H1 (cell line): Measurements from ENCODE around the gene HSD17B1. TPM values are rescaled to one million over a fixed set of nuclear protein-coding genes. Genes with fewer than 3 reads are reported as not detected.

ENCODE experiments used
- EZH2 ChIP-seq: fragments of 200-600 bp; sonication (generic); IDR thresholded peaks from 2 replicates; pipeline ENCODE4 v1.7.1; 2012; ENCODE audit warnings: low read depth, mild to moderate bottlenecking, moderate library complexity, low read length, inconsistent platforms; ENCODE audit not compliant: severe bottlenecking
- NANOG ChIP-seq: IDR thresholded peaks from 2 replicates; pipeline ENCODE4 v1.6.1; 2011; ENCODE audit warnings: low read length, low read depth, mild to moderate bottlenecking, inconsistent platforms; ENCODE audit not compliant: insufficient read depth, poor library complexity, severe bottlenecking
- polyA plus RNA-seq, 7 experiments: library from polyadenylated mRNA; depleted of rRNA in 3 of 7; stranded (reverse) in 5 of 7; unstranded in 2 of 7; fragments of >200 nt in 5 of 7; fragments of 200-250 nt in 2 of 7; gene quantifications; 1 replicate in 5 of 7; 2 replicates in 1 of 7; 4 replicates in 1 of 7; pipeline versions ENCODE4 v1.2.1 to v1.2.3, GENCODE V29; 2011 to 2013; ENCODE audit warnings: missing spikeins in 2 of 7, mixed read lengths in 2 of 7
- total RNA-seq: library from RNA; stranded (reverse); fragmentation: NEBNext Ultra II Directional; extraction: Animal tissue kit (Norgen Biotek cat#: 25700); gene quantifications from 2 replicates; pipeline ENCODE4 v1.2.1, GENCODE V29; 2021

HSD17B1 gene
- total and polyA plus RNA-seq, 2 of the 8 experiments (the other 6 are each of a cell fraction or from before 2014, with no cell fraction given): 0.88 to 1.0 TPM

DNA sequence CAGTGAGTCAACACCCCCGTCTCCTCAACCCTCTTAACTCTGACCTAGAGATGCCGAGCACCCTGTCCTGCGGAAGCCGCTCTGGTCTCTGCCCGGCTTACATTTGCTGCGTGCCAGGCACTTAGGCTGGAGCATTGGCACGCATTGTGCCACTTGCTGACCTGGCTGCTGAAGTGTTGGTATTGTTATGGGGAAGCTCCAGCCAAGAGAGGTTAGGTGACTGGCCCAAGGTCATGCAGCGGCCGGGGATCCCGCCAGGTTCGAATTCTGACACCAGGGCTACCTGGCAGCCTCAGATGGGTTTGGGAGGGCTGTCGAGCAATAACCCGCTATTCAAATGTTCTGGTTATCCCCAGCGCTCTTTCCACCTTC is 5.0 kb upstream of the HSD17B1 start (continued):
- no peak for TF ChIP-seq EZH2
- TF ChIP-seq NANOG: no peak
